Measurements from ENCODE around the gene PHGDH.

Gene PHGDH

DNA sequence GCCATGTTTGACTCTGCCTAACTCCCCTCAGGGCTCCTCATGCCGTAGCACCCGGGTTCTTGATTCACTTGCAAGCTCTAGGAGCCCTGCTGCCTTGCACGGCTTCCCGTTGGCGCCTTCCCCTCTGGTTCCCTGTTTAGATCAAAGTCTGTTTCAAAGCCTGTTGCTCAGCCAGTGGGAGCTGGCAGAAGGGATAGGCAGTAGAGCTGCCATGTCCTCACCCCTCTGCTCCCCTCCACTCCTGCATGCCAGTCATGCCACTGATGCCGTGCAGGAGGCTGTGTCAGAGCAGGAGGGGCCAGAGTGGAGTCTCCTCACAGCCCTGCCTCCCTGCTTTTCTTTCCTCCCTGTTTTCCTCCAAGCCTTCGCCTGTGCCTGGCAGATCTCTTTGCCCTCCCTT, 30.5 kb downstream of the PHGDH start:
- no peak overlapping the region for H3K4me3 ChIP-seq (replicated peaks in 1 of 2; ENCODE audit: low read depth in 2 of 2, low read length in 2 of 2)
- TF ChIP-seq, protein P1, sequence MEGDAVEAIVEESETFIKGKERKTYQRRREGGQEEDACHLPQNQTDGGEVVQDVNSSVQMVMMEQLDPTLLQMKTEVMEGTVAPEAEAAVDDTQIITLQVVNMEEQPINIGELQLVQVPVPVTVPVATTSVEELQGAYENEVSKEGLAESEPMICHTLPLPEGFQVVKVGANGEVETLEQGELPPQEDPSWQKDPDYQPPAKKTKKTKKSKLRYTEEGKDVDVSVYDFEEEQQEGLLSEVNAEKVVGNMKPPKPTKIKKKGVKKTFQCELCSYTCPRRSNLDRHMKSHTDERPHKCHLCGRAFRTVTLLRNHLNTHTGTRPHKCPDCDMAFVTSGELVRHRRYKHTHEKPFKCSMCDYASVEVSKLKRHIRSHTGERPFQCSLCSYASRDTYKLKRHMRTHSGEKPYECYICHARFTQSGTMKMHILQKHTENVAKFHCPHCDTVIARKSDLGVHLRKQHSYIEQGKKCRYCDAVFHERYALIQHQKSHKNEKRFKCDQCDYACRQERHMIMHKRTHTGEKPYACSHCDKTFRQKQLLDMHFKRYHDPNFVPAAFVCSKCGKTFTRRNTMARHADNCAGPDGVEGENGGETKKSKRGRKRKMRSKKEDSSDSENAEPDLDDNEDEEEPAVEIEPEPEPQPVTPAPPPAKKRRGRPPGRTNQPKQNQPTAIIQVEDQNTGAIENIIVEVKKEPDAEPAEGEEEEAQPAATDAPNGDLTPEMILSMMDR (IDR thresholded peaks at IDR 0.05; ENCODE audit: low read depth, low read length) = no peak
- peak in 1 of 2 donors; percentile 17 for DNase-seq (ENCODE audit: low read depth in 2 of 2)

DNA sequence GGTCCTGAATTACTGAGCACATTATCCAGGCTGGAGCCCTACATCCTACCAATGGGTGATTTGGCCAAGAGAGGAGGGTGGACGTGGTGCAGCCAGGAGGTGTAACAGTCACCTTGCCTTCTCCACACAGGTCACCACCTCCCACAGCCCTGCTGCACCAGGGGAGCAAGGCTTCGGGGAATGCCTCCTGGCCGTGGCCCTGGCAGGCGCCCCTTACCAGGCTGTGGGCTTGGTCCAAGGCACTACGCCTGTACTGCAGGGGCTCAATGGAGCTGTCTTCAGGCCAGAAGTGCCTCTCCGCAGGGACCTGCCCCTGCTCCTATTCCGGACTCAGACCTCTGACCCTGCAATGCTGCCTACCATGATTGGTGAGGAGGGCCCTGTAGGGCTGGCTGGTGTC, 30.9 kb downstream of the PHGDH start:
- no peak for DNase-seq (ENCODE audit: low read depth in 2 of 2)
- no peak overlapping the region for H3K4me3 ChIP-seq (replicated peaks in 1 of 2; ENCODE audit: low read depth in 2 of 2, low read length in 2 of 2)
- TF ChIP-seq, protein P1 (IDR thresholded peaks at IDR 0.05; ENCODE audit: low read depth, low read length) = no peak

DNA sequence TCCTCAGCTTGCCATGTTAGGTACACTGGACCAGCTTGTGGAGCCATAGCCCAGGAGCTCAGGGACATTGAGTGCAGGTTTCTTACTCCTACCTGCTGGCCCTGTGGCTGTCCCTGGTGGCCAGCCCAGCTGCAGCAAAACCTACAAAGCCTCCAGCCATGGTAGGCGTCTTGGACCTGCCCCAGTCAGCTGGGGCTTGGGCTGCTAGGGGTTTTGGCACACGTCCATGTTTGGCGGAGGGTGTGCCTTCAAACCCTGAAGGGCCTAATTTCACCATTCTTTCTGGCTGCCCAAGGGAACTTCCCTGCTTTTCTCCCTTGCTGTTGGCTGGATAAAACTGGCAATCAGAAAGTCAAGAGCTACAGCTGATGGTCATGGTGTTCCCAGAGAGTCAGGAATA, 31.6 kb downstream of the PHGDH start:
- DNase-seq (ENCODE audit: low read depth in 2 of 2) = peak in 1 of 2 donors; percentile 24
- H3K4me3 ChIP-seq (replicated peaks in 1 of 2; ENCODE audit: low read depth in 2 of 2, low read length in 2 of 2) = no peak overlapping the region
- TF ChIP-seq, protein P1 (IDR thresholded peaks at IDR 0.05; ENCODE audit: low read depth, low read length) = no peak

DNA sequence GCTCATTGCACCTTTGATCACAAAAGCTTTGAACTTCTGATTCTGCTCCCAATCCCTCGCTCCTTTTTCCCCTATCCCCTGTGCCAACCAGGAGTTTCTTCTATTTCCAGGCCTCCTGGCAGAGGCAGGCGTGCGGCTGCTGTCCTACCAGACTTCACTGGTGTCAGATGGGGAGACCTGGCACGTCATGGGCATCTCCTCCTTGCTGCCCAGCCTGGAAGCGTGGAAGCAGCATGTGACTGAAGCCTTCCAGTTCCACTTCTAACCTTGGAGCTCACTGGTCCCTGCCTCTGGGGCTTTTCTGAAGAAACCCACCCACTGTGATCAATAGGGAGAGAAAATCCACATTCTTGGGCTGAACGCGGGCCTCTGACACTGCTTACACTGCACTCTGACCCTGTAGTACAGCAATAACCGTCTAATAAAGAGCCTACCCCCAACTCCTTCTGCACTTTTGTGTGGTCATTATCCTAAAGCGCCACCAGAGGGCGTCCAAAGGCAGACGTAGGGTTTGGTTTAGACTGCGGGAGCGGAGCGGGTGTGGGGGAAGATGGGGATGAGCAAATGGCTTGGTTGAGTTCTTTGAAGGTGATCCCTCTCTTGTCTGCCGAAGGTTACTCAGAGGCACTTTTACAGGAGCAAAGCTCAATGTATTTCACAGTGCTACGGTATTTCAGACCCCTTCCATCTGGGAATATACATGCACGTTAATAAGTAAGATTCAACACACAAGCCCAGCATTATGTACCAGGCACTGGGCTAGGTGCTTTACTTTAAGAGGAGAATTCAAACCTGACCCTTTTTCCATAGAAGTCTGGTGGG, 32.3 kb downstream of the PHGDH start:
- TF ChIP-seq, protein P1 (IDR thresholded peaks at IDR 0.05; ENCODE audit: low read depth, low read length) = peak; percentile 85
- no peak overlapping the region for H3K4me3 ChIP-seq (replicated peaks in 1 of 2; ENCODE audit: low read depth in 2 of 2, low read length in 2 of 2)
- peak; percentile 78 to 81 for DNase-seq (ENCODE audit: low read depth in 2 of 2)

DNA sequence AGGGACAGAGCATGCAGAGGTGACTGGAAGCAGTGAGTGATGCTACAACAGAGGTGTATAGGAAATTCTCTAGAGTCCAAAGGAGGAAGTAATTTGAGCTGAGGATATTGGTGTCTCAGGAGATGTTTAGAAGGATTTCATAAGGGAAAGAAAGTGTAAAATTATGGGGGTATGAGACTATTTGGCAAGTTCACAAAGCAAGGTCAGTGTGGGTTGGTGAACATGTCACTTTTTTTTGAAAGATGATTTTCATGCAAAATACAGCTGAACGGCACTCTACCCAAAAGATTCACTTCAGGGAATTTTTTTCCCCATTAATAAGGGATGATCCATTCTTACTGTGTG, 32.8 kb downstream of the PHGDH start:
- no peak for DNase-seq (ENCODE audit: low read depth in 2 of 2)
- TF ChIP-seq, protein P1 (IDR thresholded peaks at IDR 0.05; ENCODE audit: low read depth, low read length) = no peak
- H3K4me3 ChIP-seq (replicated peaks in 1 of 2; ENCODE audit: low read depth in 2 of 2, low read length in 2 of 2) = no peak overlapping the region

DNA sequence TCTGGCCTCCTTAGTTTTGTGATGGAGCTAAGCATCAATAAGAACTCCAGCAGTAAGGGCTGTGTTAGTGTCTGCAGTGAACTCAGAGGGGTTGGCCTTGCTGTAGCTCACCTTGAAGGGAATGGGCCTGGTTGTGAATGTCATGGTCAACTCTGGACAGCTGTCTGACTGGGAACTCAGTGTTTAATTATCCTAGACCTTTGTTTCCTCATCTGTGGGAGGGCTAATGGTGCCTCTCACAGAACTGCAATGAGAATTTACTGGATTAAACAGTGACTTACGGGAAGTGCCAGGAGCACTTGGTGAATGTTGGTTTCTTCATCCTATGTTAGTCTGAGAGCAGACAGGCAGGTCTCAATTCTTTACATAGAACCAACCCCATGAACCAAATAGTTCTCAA, 33.3 kb downstream of the PHGDH start:
- TF ChIP-seq, protein P1 (IDR thresholded peaks at IDR 0.05; ENCODE audit: low read depth, low read length) = no peak
- DNase-seq (ENCODE audit: low read depth in 2 of 2) = no peak
- no peak overlapping the region for H3K4me3 ChIP-seq (replicated peaks in 1 of 2; ENCODE audit: low read depth in 2 of 2, low read length in 2 of 2)

DNA sequence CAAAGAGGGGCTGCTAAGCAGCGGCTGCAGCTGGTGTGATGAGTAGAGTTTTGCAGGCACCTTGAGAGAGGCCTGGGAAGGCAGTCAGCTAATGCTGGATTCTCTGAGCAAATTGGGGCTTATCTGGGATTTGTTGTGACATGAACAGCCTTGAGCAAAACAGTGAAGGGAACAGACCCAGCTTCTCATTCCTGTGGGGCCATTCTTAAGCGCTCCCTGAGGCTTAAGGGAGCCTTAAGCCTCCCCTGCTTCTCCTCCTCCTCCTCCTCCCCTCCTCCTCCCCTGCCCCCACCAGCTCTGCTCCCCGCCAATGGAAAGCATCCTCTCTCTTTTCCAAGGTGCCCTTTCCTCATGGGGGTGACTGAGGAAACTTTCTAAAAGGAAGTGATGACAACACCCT, 35.7 kb downstream of the PHGDH start:
- H3K4me3 ChIP-seq (replicated peaks in 1 of 2; ENCODE audit: low read depth in 2 of 2, low read length in 2 of 2) = no peak overlapping the region
- peak in 1 of 2 donors; percentile 19 for DNase-seq (ENCODE audit: low read depth in 2 of 2)
- TF ChIP-seq, protein P1 (IDR thresholded peaks at IDR 0.05; ENCODE audit: low read depth, low read length) = no peak

All from cardiac fibroblast (primary cell).